Nephron progenitor cell (in vitro differentiated cells): ENCODE data around the gene PRC1.
"Not testable (repeated sequence)": the region's sequence is repeated elsewhere in the genome, so short reads cannot be mapped to it uniquely, and the experiment has no call there.

Experiments
- DNase-seq: peaks from one replicate; pipeline ENCODE4 v3.0.0; 2021
- H3K27ac Mint-ChIP-seq: 2 replicates; pipeline ENCODE4 v1.8.0; 2021; ENCODE audit warnings: mild to moderate bottlenecking, moderate library complexity, mixed read lengths
- H3K27me3 Mint-ChIP-seq: 2 replicates; pipeline ENCODE4 v1.8.0; 2021; ENCODE audit warnings: mild to moderate bottlenecking, low read depth, mixed read lengths; ENCODE audit not compliant: poor library complexity
- H3K36me3 Mint-ChIP-seq: 2 replicates; pipeline ENCODE4 v1.8.0; 2021; ENCODE audit warnings: low read depth, mixed read lengths
- H3K4me1 Mint-ChIP-seq: 2 replicates; pipeline ENCODE4 v1.8.0; 2021; ENCODE audit warnings: mixed read lengths
- H3K4me3 Mint-ChIP-seq: 2 replicates; pipeline ENCODE4 v1.8.0; 2021; ENCODE audit warnings: mild to moderate bottlenecking, moderate library complexity, mixed read lengths
- H3K9me3 Mint-ChIP-seq: 2 replicates; pipeline ENCODE4 v1.8.0; 2021; ENCODE audit warnings: mild to moderate bottlenecking, moderate library complexity, mixed read lengths
- CTCF ChIP-seq: fragments of 200-600 bp; sonication (generic); IDR thresholded peaks from 2 replicates; pipeline ENCODE4 v1.5.0; 2021; ENCODE audit warnings: antibody characterized with exemption

The PRC1 gene

DNA sequence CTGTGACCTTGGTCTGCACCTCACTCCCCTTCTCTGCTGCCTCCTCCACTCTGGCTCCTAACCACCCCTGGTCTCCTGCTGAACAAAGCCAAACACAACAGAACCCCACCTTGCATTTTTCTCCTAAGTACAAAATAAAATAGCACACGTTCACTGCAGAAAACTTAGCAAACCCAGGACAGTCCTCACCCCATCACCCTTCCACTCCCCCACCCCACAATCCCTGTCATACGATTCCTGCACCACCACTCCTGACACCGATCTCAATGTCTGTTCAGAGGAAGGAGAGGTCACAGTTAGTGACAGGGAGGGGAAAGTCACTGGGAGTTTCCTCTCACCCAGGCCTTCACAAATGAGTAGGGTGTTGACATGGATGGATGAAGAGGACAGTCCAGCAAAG lies 23.8 kb upstream of the PRC1 start:
- TF ChIP-seq CTCF, result no peak
- H3K27me3 Mint-ChIP-seq, result no peaks in the 10 kb centered on the region
- H3K4me3 Mint-ChIP-seq, result peak overlapping the region; percentile 4
- peaks cover 44% of the 10 kb centered on the region for H3K36me3 Mint-ChIP-seq
- peaks cover 3% of the 10 kb centered on the region for H3K9me3 Mint-ChIP-seq
- peak overlapping the region; percentile 77 for H3K27ac Mint-ChIP-seq
- peaks cover 61% of the 10 kb centered on the region for H3K4me1 Mint-ChIP-seq
- no peak for DNase-seq

DNA sequence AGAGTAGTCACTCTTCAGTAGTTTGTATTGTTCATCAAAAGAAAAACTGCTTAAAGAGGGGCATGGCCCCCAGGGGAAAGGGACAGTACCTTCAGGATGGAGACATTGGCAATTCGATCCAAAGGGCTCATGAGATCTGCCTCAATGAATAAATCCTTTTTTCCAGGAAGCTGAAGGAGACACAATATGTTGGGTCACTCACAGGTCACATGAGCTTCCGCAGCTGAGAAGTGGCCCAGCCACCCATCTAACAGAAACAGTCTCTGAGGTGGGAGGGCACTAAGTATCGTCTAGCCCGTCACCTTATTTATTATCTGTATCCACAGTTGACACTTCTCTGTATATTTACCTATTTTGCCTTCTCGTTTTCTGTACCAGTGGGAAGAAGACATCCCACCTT lies 23.4 kb upstream of the PRC1 start:
- no peaks in the 10 kb centered on the region for H3K27me3 Mint-ChIP-seq
- no peak for TF ChIP-seq CTCF
- H3K36me3 Mint-ChIP-seq, result peaks cover 44% of the 10 kb centered on the region
- H3K9me3 Mint-ChIP-seq, result peaks cover 3% of the 10 kb centered on the region
- peak overlapping the region; percentile 4 for H3K4me3 Mint-ChIP-seq
- no peak for DNase-seq
- peaks cover 56% of the 10 kb centered on the region for H3K4me1 Mint-ChIP-seq
- H3K27ac Mint-ChIP-seq, result peak overlapping the region; percentile 77

DNA sequence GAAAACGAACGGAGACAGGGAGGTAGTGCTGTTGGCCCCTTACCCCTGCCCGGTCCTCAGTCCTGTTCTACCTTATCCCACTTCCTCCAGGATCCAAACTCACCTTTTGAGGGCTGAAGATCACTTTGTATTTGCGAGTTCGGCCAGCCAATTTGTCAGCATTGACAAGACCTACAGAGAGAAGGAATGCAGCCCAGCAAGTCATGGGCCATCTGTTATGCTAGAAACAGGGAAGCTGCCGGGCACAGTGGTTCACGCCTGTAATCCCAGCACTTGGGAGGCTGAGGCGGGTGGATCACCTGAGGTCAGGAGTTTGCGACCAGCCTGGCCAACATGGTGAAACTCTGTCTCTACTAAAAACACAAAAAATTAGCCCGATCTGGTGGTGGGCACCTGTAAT lies 19.4 kb upstream of the PRC1 start:
- DNase-seq, H3K4me3 Mint-ChIP-seq, H3K27ac Mint-ChIP-seq, H3K9me3 Mint-ChIP-seq, H3K27me3 Mint-ChIP-seq: not testable (repeated sequence)
- Mint-ChIP-seq H3K36me3 (peaks cover 60% of the 10 kb centered on the region), H3K4me1 (peaks cover 25% of the 10 kb centered on the region)

DNA sequence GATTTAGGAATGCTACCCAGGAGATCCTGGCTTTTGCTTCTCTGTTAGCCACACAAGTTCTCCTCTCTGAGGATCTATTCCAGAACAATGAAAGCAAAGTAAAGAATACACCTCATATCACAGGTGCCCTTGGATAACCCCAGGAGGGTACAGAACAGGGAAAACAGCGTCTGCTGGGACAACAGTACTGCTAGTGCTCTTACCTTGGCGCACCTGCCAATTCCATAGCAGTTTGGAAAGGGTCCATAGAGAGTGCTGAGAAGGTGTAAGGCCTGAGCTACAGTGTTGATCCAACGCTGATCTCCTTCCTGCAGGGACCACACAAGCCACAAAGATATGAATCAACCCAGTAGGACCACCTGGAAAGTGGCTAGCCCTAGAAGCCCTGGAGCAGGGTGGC lies 12.9 kb upstream of the PRC1 start:
- Mint-ChIP-seq H3K9me3 (no peaks in the 10 kb centered on the region), H3K27ac (no peak overlapping the region), H3K4me3 (no peak overlapping the region), H3K36me3 (peaks cover 60% of the 10 kb centered on the region), H3K4me1 (no peaks in the 10 kb centered on the region), H3K27me3 (no peaks in the 10 kb centered on the region)
- DNase-seq, result no peak
- TF ChIP-seq CTCF, result no peak

DNA sequence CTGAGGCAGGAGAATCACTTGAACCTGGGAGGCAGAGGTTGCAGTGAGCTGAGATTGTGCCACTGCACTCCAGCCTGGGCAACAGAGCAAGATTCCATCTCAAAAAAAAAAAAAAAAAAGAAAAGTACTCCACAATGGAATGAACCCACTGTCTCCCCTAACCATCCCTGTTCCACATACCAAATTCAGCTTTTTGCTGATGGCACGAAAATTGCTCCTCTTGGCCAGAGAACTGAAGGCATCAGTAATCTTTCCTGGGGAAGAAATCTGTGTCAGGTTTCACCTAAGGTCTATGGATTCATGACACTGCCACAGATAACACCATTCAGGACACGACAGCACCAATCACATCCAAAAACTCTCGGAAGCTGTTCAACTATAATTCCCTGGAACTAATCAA lies 6.9 kb upstream of the PRC1 start:
- Mint-ChIP-seq H3K4me3 (no peak overlapping the region), H3K4me1 (no peaks in the 10 kb centered on the region), H3K9me3 (no peaks in the 10 kb centered on the region), H3K27ac (no peak overlapping the region), H3K36me3 (peaks cover 62% of the 10 kb centered on the region), H3K27me3 (no peaks in the 10 kb centered on the region)
- no peak for DNase-seq
- no peak for TF ChIP-seq CTCF

DNA sequence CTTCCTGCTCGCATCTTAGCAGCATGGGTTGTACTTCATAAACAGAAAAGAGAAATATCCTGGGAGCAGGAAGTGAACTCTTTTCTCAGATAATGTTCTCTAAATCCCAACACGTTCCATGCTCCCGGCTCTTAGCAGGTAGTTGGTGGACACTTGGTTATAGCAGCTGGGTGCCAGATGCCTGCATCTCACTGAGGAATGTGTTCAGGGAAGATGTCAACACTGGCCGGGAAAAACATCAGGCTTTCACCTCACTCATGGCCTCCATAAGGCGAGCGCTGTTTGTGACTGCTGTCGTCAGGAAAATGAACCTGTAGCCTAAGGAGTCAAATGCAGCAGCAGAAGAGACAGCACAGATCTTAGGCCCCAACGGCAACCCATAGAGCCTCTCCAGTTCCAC lies 4.4 kb upstream of the PRC1 start:
- Mint-ChIP-seq H3K4me3 (no peak overlapping the region), H3K27ac (no peak overlapping the region), H3K27me3 (no peaks in the 10 kb centered on the region), H3K4me1 (peaks cover 10% of the 10 kb centered on the region), H3K36me3 (peaks cover 44% of the 10 kb centered on the region), H3K9me3 (no peaks in the 10 kb centered on the region)
- TF ChIP-seq CTCF, result no peak
- no peak for DNase-seq

DNA sequence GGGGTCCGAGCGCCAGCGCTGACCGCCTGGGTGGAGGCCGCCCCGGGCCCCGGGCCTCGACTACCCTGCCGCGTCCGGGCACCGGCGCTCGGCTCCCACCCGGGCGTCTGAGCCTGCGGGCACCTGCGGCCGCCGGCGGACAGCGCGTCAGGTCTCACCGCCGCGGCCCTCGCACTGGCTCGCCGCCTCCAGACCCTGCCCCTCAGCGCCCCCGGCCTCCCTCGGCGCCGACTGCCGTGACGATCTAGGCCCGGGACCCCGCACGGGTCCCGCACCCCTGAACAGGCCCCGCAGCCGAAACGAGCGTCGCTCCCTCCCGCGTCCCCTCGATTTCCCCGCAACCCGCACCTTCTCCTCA lies 297 bp downstream of the PRC1 start:
- H3K4me3 Mint-ChIP-seq, result peak overlapping the region; percentile 100
- H3K27me3 Mint-ChIP-seq, result peaks cover 3% of the 10 kb centered on the region
- DNase-seq, result peak; percentile 38
- H3K9me3 Mint-ChIP-seq, result no peaks in the 10 kb centered on the region
- H3K36me3 Mint-ChIP-seq, result peaks cover 21% of the 10 kb centered on the region
- peak overlapping the region; percentile 99 for H3K27ac Mint-ChIP-seq
- TF ChIP-seq CTCF, result no peak
- H3K4me1 Mint-ChIP-seq, result peaks cover 35% of the 10 kb centered on the region
